HG03097 (cell line): ENCODE results near the gene CCDC192.

ENCODE experiments used
- ATAC-seq: cut with Tn5 transposase; IDR thresholded peaks from one replicate; pipeline ENCODE4 v1.9.1; 2021; ENCODE audit not compliant: unreplicated experiment, low FRiP score

Gene CCDC192

GRCh38 chr5:127911619-127912018 is 208.4 kb downstream of the CCDC192 start:
- no peak for ATAC-seq

DNA sequence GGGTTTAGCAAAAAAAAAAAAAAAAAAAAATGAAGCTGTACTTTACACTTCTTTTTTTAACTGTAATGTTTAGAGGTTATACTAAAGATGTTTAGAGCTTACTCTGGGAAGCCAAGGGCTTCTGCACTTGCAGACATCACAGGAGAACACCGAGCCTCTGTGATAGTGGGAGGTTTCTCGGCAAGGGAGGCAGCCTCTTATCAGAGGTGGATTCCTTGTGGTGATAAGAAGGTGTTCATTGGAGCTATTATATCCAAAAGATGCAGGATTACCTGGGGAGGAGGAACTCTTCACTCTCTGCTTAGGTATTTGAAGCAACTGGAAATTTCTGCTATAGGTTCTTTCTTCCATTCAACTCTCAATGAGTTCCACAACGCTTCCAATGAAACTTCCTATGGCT is 209.2 kb downstream of the CCDC192 start:
- no peak for ATAC-seq

DNA sequence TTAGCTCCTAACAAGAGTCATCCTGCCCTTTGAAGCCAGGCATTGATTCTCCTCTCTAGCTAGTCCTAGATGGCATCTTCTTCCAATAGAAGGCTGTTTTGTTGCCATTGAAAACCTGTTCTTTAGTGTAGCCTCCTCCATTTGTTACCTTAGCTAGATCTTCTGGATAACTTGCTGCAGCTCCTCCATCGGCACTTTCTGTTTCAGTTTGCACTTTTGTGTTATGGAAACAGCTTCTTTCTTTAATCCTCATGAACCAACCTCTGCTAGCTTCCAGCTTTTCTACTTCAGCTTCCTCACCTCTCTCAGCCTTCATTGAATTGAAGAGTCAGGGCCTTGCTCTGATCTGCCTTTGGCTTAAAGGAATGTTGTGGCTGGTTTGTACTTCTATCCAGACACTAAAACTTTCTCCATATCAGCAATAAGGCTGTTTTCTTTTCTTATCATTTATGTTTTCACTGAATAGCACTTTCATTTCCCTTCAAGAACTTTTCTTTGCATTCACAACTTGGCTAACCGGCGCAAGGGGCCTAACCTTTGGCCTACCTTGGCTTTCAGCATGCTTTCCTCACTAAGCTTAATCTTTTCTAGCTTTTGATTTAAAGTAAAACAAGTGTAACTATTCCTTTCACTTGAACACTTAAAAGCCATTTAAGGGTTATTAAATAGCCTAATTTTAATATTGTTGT is 213.8 kb downstream of the CCDC192 start:
- no peak for ATAC-seq

GRCh38 chr5:127919006-127919796 is 216.0 kb downstream of the CCDC192 start:
- ATAC-seq: no peak

- ATAC-seq: no peak
Measured at GRCh38 chr5:127919818-127920217, 216.6 kb downstream of the CCDC192 start.

GRCh38 chr5:127920936-127921335 is 217.7 kb downstream of the CCDC192 start:
- ATAC-seq: no peak

DNA sequence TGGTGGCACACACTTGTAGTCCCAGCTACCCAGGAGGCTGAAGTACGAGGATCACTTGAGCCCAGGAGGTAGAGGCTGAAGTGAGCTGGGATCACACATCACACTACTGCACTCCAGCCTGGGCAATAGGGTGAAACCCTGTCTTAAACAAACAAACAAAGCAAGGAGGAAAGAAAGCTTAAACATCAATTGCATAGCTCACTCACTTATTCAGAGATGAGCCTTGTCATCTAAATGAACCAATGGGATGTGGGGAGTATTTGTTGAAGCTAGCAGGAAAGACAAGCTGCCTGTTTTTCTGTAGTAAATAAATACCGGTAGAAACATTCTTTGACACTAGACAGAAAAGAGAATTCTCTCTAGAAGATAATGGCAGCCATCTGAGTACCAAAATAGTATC is 219.4 kb downstream of the CCDC192 start:
- no peak for ATAC-seq

- ATAC-seq: no peak
Measured at GRCh38 chr5:127923804-127924570, 220.8 kb downstream of the CCDC192 start.

DNA sequence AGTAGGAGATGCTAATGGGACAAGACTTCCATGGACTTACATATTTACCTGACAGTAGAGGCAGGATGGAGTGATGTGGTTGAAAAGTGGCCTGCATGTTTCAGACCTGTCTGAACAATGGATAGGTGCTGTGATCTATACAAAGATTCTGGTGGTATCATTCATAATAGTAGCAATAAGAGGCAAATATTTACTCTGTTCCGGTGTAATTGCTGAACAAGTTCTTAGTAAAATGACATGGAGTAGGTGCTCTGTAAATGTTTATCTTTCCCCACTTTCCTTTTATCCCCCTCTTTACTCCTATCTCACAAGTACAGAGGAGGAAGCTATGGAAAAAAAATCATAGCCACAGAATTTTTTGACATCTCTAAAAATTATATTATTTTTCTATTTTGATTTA is 221.4 kb downstream of the CCDC192 start:
- no peak for ATAC-seq

- ATAC-seq: no peak
Measured at GRCh38 chr5:127925916-127926315, 222.7 kb downstream of the CCDC192 start.

DNA sequence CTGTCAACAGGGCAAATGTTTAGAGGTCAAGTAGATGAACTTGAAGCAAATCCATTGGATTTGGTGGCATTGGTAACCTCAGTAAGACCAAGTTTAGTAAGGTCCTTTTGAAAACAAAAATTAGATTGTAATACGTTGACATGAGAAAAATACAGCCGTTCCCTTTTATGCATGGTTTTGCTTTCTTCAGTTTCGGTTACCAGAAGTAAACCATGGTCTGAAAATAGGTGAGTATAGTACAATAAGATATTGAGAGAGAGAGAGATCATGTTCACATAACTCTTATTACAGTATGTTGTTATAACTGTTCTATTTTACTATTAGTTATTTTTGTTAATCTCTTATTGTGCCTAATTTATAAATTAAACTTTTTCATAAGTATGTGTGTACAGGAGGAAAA is 223.8 kb downstream of the CCDC192 start:
- ATAC-seq: no peak

DNA sequence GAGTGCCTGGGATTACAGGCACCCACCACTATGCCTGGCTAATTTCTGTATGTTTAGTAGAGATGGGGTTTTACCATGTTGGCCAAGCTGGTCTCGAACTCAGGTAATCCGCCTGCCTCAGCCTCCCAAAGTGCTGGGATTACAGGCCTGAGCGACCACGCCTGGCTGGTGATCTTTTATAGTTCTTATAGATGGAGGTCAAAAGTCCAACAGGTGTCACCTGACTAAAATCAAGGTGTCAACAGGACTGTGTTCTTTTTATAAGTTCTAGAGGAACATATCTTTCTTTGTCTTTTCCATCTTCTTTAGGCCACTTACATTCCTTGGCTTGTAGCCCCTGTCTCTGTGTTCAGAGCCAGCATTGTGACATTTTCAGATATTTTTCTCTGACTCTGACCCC is 224.9 kb downstream of the CCDC192 start:
- ATAC-seq: no peak

DNA sequence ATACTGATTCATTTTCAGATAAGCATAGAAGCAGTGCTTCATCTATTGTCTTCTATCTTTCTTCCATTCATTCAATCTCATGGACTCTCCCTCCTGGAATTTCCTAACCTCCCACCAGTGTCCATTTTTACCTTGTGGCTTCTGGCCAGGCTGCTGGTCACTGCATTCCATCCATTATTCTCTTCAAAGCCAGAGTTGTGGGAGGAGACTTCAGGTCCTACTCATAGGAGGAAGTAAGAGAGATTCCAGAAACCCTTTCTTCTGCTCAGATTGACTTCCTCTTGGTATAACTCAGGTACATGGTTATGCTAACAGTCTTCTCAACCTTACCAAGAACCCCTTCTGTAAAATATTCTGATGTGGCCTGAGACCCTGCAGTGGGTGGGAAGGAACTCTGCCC is 227.1 kb downstream of the CCDC192 start:
- no peak for ATAC-seq

GRCh38 chr5:127931396-127931795 is 228.2 kb downstream of the CCDC192 start:
- ATAC-seq: no peak

DNA sequence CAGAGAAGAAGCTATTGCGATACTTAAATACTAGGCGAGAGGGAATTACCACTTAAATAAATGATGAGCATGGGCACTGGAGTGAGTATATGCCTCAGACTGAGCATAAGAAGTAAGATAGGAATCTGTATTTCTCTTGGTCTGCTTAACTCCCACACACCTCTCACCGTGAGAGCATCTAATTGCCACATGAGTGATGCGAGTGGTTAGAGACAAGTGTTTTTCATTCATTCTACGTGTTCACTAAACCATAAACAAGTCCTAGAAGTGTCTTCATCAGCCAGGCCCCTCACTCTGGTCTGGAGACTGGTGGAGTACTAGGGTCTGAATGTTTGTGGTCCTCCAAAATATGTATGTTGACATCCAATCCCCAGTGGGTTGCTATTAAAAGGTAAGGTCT is 230.2 kb downstream of the CCDC192 start:
- ATAC-seq: no peak

- ATAC-seq: no peak
Measured at GRCh38 chr5:127934791-127935256, 231.6 kb downstream of the CCDC192 start.

- no peak for ATAC-seq
Measured at GRCh38 chr5:127935398-127935797, 232.2 kb downstream of the CCDC192 start.

DNA sequence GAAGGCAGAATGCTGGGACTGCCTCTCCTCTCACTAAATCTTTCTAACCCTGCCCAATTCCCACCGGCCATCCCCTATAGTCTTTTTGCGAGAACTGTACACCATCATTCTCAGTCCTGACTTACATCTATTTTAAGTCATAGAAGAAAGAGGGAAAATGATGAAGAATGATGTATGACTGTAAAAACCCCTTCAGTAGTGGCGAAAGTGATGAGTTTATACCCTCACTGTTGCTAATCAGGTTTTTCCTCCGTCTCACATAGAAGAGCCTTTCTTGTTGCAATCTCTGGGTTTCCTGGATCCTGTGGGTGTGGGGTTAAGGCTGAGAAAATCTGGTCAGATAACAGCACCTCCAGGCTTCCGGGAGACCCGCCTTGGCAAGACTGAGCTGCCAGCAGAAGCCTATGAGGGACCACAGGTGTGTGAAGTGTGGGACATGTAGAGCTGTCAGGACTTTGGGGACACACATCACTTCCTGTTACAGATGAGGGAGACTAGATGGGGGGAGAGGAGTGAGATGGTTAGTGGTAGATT is 233.3 kb downstream of the CCDC192 start:
- no peak for ATAC-seq

- no peak for ATAC-seq
Measured at GRCh38 chr5:127938746-127939145, 235.6 kb downstream of the CCDC192 start.

- ATAC-seq: no peak
Measured at GRCh38 chr5:127940854-127941253, 237.7 kb downstream of the CCDC192 start.

DNA sequence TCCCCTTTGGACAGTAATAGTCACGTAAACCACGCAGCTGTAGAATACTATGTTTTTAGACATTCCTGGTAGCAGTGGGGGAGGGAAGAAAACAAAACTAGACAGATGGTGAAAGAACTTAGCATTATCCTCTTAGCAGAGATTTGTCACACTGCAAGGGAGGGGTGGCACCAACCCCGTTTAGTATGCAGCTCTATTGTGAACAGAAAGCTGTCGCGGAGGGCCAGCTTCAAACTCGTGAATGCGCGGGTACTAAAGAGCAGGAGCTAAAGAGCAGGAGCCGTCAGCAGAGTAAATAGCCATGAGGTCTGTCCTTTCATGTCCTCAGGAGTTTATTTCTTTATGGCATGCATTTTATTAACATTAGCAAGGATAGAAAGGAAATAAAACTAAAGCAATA is 238.5 kb downstream of the CCDC192 start:
- ATAC-seq: no peak
